Measurements from ENCODE around the gene FBXW8. TPM values are rescaled to one million over a fixed set of nuclear protein-coding genes. Genes with fewer than 3 reads are reported as not detected.
A peak's percentile ranks its signal among the peaks of the same experiment; 100 is the strongest.

Gene FBXW8
- total RNA-seq, 1 donor from 2014 or later, result 5.8 TPM

DNA sequence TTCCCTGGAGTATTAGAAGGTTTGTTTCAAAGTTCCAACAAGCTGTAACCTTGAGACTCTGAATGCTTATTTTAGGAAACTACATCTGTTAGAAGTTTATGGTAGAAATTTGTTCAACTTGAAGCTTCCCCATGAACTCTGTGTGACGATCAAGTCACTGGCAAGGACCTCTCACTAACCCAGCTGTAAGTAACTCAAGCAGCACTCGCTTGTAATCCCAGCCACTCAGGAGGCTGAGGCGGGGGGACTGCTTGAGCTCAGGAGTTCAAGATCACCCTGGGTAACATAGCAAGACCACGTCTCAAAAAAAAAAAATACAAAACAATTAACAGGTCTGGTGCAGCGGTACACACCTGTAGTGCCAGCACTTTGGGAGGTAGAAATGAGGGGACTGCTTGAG is 162.9 kb downstream of the FBXW8 start:
- Histone ChIP-seq H3K4me3 (ENCODE audit: low read depth, low read length) (no peak overlapping the region), H3K27me3 (ENCODE audit: control insufficient read depth, insufficient read depth, low read length) (no peaks in the 10 kb centered on the region), H3K36me3 (ENCODE audit: control insufficient read depth, insufficient read depth, low read length) (no peaks in the 10 kb centered on the region)
- FAIRE-seq (no peak), DNase-seq (ENCODE audit: low read depth) (no peak)
- TF ChIP-seq, protein P1, sequence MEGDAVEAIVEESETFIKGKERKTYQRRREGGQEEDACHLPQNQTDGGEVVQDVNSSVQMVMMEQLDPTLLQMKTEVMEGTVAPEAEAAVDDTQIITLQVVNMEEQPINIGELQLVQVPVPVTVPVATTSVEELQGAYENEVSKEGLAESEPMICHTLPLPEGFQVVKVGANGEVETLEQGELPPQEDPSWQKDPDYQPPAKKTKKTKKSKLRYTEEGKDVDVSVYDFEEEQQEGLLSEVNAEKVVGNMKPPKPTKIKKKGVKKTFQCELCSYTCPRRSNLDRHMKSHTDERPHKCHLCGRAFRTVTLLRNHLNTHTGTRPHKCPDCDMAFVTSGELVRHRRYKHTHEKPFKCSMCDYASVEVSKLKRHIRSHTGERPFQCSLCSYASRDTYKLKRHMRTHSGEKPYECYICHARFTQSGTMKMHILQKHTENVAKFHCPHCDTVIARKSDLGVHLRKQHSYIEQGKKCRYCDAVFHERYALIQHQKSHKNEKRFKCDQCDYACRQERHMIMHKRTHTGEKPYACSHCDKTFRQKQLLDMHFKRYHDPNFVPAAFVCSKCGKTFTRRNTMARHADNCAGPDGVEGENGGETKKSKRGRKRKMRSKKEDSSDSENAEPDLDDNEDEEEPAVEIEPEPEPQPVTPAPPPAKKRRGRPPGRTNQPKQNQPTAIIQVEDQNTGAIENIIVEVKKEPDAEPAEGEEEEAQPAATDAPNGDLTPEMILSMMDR (IDR thresholded peaks at IDR 0.05; ENCODE audit: insufficient read depth, low read length, severe bottlenecking), result no peak

GRCh38 chr12:117076410-117077372 is 165.9 kb downstream of the FBXW8 start:
- H3K27me3 ChIP-seq (ENCODE audit: control insufficient read depth, insufficient read depth, low read length), result no peaks in the 10 kb centered on the region
- H3K36me3 ChIP-seq (ENCODE audit: control insufficient read depth, insufficient read depth, low read length), result no peaks in the 10 kb centered on the region
- no peak overlapping the region for H3K4me3 ChIP-seq (ENCODE audit: low read depth, low read length)
- no peak for FAIRE-seq
- DNase-seq (ENCODE audit: low read depth), result peak; percentile 31
- TF ChIP-seq, protein P1 (IDR thresholded peaks at IDR 0.05; ENCODE audit: insufficient read depth, low read length, severe bottlenecking), result no peak

DNA sequence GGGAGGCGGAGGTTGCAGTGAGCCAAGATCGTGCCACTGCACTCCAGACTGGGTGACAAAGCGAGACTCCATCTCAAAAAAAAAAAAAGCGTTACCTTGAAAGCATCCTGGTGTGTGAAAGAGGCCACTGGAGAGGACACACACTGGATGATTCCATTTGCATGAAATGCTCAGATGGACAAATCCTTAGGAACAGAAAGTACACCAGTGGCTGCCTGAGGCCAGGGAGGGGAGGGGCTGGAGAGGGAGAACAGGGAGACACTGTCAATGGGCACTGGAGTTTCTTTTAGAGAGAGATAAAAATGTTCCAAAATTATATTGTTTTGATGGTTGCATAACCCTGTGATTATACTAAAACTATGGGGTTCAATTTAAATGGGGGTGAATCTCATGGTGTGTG is 168.7 kb downstream of the FBXW8 start:
- Histone ChIP-seq H3K27me3 (ENCODE audit: control insufficient read depth, insufficient read depth, low read length) (no peaks in the 10 kb centered on the region), H3K36me3 (ENCODE audit: control insufficient read depth, insufficient read depth, low read length) (no peaks in the 10 kb centered on the region), H3K4me3 (ENCODE audit: low read depth, low read length) (no peak overlapping the region)
- FAIRE-seq (no peak), DNase-seq (ENCODE audit: low read depth) (no peak)
- TF ChIP-seq, protein P1 (IDR thresholded peaks at IDR 0.05; ENCODE audit: insufficient read depth, low read length, severe bottlenecking), result no peak

- H3K27me3 ChIP-seq (ENCODE audit: control insufficient read depth, insufficient read depth, low read length), result no peaks in the 10 kb centered on the region
- no peak for DNase-seq (ENCODE audit: low read depth)
- no peaks in the 10 kb centered on the region for H3K36me3 ChIP-seq (ENCODE audit: control insufficient read depth, insufficient read depth, low read length)
- H3K4me3 ChIP-seq (ENCODE audit: low read depth, low read length), result no peak overlapping the region
- TF ChIP-seq, protein P1 (IDR thresholded peaks at IDR 0.05; ENCODE audit: insufficient read depth, low read length, severe bottlenecking), result no peak
- FAIRE-seq, result no peak
Measured at GRCh38 chr12:117080661-117081144, 170.0 kb downstream of the FBXW8 start.

Other genes with a start within 250 kb of the FBXW8 start
- 27.8 and 29.7 TPM in 2 replicates for gene SPRING1, start 172.9 kb upstream of the FBXW8 start, total RNA-seq
- 0.26 TPM in 2 replicates for gene RNFT2, start 172.6 kb upstream of the FBXW8 start, total RNA-seq
- not detected in 2 replicates for gene HRK, start 29.5 kb upstream of the FBXW8 start, total RNA-seq
- gene TESC, start 188.5 kb downstream of the FBXW8 start, total RNA-seq, result not detected in 2 replicates

All from bronchial epithelial cell (primary cell).